WTC11 (cell line): ENCODE results near the gene RASSF1. TPM values are rescaled to one million over a fixed set of nuclear protein-coding genes. Genes with fewer than 3 reads are reported as not detected.

Experiments
- ATF1 ChIP-seq: sonication (generic); formaldehyde crosslinking; IDR thresholded peaks from 2 replicates; pipeline ENCODE4 v1.8.1; 2023; ENCODE audit warnings: mild to moderate bottlenecking, moderate library complexity, missing genetic modification reagents
- CREM ChIP-seq: sonication (generic); formaldehyde crosslinking; IDR thresholded peaks from 2 replicates; pipeline ENCODE4 v1.8.1; 2022; ENCODE audit warnings: mild to moderate bottlenecking, missing genetic modification reagents, moderate library complexity
- ELF4 ChIP-seq: sonication (generic); formaldehyde crosslinking; IDR thresholded peaks from 2 replicates; pipeline ENCODE4 v1.8.1; 2022; ENCODE audit warnings: low read depth, mild to moderate bottlenecking, moderate library complexity, missing genetic modification reagents
- JUN ChIP-seq: sonication (generic); formaldehyde crosslinking; IDR thresholded peaks from 2 replicates; pipeline ENCODE4 v1.8.0; 2023; ENCODE audit warnings: mild to moderate bottlenecking, missing genetic modification reagents
- MYBL2 ChIP-seq: sonication (generic); formaldehyde crosslinking; IDR thresholded peaks from 2 replicates; pipeline ENCODE4 v1.8.1; 2023; ENCODE audit warnings: mild to moderate bottlenecking, moderate library complexity, missing genetic modification reagents
- NFATC4 ChIP-seq: fragments of 250-450 bp; sonication (Bioruptor Pico); IDR thresholded peaks from 2 replicates; pipeline ENCODE4 v1.9.0; 2021; ENCODE audit warnings: mild to moderate bottlenecking
- NFE2L1 ChIP-seq: sonication (generic); formaldehyde crosslinking; IDR thresholded peaks from 2 replicates; pipeline ENCODE4 v1.8.1; 2023; ENCODE audit warnings: missing genetic modification reagents
- OVOL2 ChIP-seq: fragments of 250-450 bp; sonication (Bioruptor Pico); IDR thresholded peaks from 2 replicates; pipeline ENCODE4 v1.9.0; 2021; ENCODE audit warnings: mild to moderate bottlenecking, borderline replicate concordance
- SOX15 ChIP-seq: fragments of 250-450 bp; sonication (Bioruptor Pico); IDR thresholded peaks from 2 replicates; pipeline ENCODE4 v1.9.0; 2021; ENCODE audit warnings: mild to moderate bottlenecking
- TEAD1 ChIP-seq: sonication (generic); formaldehyde crosslinking; IDR thresholded peaks from 2 replicates; pipeline ENCODE4 v1.8.0; 2022; ENCODE audit warnings: mild to moderate bottlenecking, missing genetic modification reagents
- TEAD4 ChIP-seq: sonication (generic); formaldehyde crosslinking; IDR thresholded peaks from 2 replicates; pipeline ENCODE4 v1.8.0; 2022; ENCODE audit warnings: mild to moderate bottlenecking, missing genetic modification reagents
- ZNF121 ChIP-seq: sonication (generic); formaldehyde crosslinking; IDR thresholded peaks from 2 replicates; pipeline ENCODE4 v1.8.0; 2023; ENCODE audit warnings: missing genetic modification reagents
- ZNF219 ChIP-seq: sonication (generic); formaldehyde crosslinking; IDR thresholded peaks from 2 replicates; pipeline ENCODE4 v1.8.0; 2023; ENCODE audit warnings: missing genetic modification reagents, mild to moderate bottlenecking, borderline replicate concordance
- ZNF416 ChIP-seq: fragments of 250-450 bp; sonication (Bioruptor Pico); IDR thresholded peaks from 2 replicates; pipeline ENCODE4 v1.9.0; 2021; ENCODE audit warnings: mild to moderate bottlenecking, inconsistent platforms
- total RNA-seq: library from RNA; stranded (reverse); gene quantifications from 3 replicates; pipeline ENCODE4 v1.2.3, GENCODE V29; 2021
- TF ChIP-seq, protein P1 (sequence below): sonication (generic); formaldehyde crosslinking; IDR thresholded peaks from 2 replicates; pipeline ENCODE4 v1.8.1; 2023; ENCODE audit warnings: mild to moderate bottlenecking, missing genetic modification reagents
- TF ChIP-seq, protein P2 (sequence below): fragments of 250-450 bp; sonication (Bioruptor Pico); IDR thresholded peaks from 2 replicates; pipeline ENCODE4 v1.9.0; 2021; ENCODE audit warnings: mild to moderate bottlenecking
- TF ChIP-seq, protein P3 (sequence below): fragments of 250-450 bp; sonication (Bioruptor Pico); IDR thresholded peaks from 2 replicates; pipeline ENCODE4 v2.1.2; 2022; ENCODE audit warnings: mild to moderate bottlenecking, moderate library complexity
- TF ChIP-seq, protein P4 (sequence below): fragments of 250-450 bp; sonication (Bioruptor Pico); IDR thresholded peaks from 2 replicates; pipeline ENCODE4 v1.9.0; 2021; ENCODE audit warnings: mild to moderate bottlenecking, borderline replicate concordance
- TF ChIP-seq, protein P5 (sequence below): sonication (generic); formaldehyde crosslinking; IDR thresholded peaks from 2 replicates; pipeline ENCODE4 v1.8.0; 2022; ENCODE audit warnings: mild to moderate bottlenecking, missing genetic modification reagents
- TF ChIP-seq, protein P6 (sequence below): fragments of 250-450 bp; sonication (Bioruptor Pico); IDR thresholded peaks from 2 replicates; pipeline ENCODE4 v1.9.0; 2021; ENCODE audit warnings: mild to moderate bottlenecking
- TF ChIP-seq, protein P7 (sequence below): fragments of 250-450 bp; sonication (Bioruptor Pico); IDR thresholded peaks from 2 replicates; pipeline ENCODE4 v1.9.0; 2021; ENCODE audit warnings: moderate library complexity, mild to moderate bottlenecking, inconsistent platforms, borderline replicate concordance
- TF ChIP-seq, protein P8 (sequence below): sonication (generic); formaldehyde crosslinking; IDR thresholded peaks from 2 replicates; pipeline ENCODE4 v1.8.0; 2022; ENCODE audit warnings: mild to moderate bottlenecking, missing genetic modification reagents
- TF ChIP-seq, protein P9 (sequence below): sonication (generic); formaldehyde crosslinking; IDR thresholded peaks from 2 replicates; pipeline ENCODE4 v1.8.0; 2023; ENCODE audit warnings: missing genetic modification reagents
- TF ChIP-seq, protein P10 (sequence below): sonication (generic); formaldehyde crosslinking; IDR thresholded peaks from 2 replicates; pipeline ENCODE4 v1.8.1; 2023; ENCODE audit warnings: mild to moderate bottlenecking, missing genetic modification reagents, moderate library complexity

RASSF1 gene
- total RNA-seq, 1 experiment from 2014 or later: 14.5 TPM

DNA sequence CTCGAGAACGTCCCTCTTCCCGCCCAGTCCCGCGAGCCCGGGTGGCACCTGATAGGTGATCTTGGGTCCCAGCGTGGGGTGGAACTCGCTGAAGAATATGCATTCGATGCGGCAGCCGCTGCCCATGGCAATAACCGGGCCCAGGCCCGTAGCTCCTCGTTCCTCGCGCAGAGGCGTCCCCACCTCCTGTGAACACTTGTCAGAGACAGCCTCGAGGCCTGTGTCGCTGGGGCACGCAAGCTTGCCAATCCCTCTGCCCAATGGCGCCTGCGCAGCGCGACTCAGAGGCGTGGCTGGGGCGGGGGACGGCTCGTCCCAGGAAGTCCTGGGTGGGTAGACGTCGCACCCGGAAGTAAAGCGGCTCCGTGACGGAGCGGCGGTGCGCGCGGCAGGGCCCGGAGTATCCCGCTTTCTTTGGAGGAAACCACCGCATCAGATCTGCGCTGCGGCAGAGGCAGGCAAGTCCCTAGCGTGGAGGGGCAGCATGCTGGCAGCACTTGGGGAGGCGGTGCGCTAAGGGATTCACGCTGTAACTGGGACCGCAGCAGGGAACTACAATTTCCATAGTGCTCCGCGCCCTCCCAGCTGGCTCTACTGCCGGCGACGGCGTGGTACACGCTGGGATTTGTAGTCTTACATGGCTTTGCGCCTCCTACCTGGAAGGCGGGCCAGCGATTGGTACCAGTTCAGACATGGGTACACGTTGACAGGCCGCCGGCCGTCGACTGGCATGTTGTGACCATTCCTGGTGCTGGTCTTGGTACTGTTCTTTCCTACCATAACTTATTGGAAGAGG is 10.1 kb upstream of the RASSF1 start, which contains the start of the genes CYB561D2 and NPRL2 (continued):
- TF ChIP-seq, protein P1, sequence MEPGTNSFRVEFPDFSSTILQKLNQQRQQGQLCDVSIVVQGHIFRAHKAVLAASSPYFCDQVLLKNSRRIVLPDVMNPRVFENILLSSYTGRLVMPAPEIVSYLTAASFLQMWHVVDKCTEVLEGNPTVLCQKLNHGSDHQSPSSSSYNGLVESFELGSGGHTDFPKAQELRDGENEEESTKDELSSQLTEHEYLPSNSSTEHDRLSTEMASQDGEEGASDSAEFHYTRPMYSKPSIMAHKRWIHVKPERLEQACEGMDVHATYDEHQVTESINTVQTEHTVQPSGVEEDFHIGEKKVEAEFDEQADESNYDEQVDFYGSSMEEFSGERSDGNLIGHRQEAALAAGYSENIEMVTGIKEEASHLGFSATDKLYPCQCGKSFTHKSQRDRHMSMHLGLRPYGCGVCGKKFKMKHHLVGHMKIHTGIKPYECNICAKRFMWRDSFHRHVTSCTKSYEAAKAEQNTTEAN (CRISPR knock-in tag): no peak
- TF ChIP-seq ZNF219 (CRISPR knock-in tag) (no peak), CREM (CRISPR knock-in tag) (peak; percentile 66; the same call in 1 of the 2 replicates), SOX15 (CRISPR knock-in tag) (no peak), ZNF416 (no peak), MYBL2 (CRISPR knock-in tag) (no peak), TEAD1 (peak; percentile 94), OVOL2 (CRISPR knock-in tag) (no peak), ATF1 (no peak; the same call in 1 of the 2 replicates), ELF4 (no peak), ZNF121 (CRISPR knock-in tag) (no peak; the same call in 1 of the 2 replicates), TEAD4 (CRISPR knock-in tag) (0 out of 2 replicates have a peak, but pooled peaks have one; percentile 60), NFE2L1 (CRISPR knock-in tag) (peak; percentile 88; the same call in 1 of the 2 replicates), NFATC4 (no peak), JUN (CRISPR knock-in tag) (peak; percentile 95)
- TF ChIP-seq, protein P2, sequence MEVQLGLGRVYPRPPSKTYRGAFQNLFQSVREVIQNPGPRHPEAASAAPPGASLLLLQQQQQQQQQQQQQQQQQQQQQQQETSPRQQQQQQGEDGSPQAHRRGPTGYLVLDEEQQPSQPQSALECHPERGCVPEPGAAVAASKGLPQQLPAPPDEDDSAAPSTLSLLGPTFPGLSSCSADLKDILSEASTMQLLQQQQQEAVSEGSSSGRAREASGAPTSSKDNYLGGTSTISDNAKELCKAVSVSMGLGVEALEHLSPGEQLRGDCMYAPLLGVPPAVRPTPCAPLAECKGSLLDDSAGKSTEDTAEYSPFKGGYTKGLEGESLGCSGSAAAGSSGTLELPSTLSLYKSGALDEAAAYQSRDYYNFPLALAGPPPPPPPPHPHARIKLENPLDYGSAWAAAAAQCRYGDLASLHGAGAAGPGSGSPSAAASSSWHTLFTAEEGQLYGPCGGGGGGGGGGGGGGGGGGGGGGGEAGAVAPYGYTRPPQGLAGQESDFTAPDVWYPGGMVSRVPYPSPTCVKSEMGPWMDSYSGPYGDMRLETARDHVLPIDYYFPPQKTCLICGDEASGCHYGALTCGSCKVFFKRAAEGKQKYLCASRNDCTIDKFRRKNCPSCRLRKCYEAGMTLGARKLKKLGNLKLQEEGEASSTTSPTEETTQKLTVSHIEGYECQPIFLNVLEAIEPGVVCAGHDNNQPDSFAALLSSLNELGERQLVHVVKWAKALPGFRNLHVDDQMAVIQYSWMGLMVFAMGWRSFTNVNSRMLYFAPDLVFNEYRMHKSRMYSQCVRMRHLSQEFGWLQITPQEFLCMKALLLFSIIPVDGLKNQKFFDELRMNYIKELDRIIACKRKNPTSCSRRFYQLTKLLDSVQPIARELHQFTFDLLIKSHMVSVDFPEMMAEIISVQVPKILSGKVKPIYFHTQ (CRISPR knock-in tag): no peak
- TF ChIP-seq, protein P3, sequence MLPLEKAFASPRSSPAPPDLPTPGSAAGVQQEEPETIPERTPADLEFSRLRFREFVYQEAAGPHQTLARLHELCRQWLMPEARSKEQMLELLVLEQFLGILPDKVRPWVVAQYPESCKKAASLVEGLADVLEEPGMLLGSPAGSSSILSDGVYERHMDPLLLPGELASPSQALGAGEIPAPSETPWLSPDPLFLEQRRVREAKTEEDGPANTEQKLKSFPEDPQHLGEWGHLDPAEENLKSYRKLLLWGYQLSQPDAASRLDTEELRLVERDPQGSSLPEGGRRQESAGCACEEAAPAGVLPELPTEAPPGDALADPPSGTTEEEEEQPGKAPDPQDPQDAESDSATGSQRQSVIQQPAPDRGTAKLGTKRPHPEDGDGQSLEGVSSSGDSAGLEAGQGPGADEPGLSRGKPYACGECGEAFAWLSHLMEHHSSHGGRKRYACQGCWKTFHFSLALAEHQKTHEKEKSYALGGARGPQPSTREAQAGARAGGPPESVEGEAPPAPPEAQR (CRISPR knock-in tag): no peak
- TF ChIP-seq, protein P4, sequence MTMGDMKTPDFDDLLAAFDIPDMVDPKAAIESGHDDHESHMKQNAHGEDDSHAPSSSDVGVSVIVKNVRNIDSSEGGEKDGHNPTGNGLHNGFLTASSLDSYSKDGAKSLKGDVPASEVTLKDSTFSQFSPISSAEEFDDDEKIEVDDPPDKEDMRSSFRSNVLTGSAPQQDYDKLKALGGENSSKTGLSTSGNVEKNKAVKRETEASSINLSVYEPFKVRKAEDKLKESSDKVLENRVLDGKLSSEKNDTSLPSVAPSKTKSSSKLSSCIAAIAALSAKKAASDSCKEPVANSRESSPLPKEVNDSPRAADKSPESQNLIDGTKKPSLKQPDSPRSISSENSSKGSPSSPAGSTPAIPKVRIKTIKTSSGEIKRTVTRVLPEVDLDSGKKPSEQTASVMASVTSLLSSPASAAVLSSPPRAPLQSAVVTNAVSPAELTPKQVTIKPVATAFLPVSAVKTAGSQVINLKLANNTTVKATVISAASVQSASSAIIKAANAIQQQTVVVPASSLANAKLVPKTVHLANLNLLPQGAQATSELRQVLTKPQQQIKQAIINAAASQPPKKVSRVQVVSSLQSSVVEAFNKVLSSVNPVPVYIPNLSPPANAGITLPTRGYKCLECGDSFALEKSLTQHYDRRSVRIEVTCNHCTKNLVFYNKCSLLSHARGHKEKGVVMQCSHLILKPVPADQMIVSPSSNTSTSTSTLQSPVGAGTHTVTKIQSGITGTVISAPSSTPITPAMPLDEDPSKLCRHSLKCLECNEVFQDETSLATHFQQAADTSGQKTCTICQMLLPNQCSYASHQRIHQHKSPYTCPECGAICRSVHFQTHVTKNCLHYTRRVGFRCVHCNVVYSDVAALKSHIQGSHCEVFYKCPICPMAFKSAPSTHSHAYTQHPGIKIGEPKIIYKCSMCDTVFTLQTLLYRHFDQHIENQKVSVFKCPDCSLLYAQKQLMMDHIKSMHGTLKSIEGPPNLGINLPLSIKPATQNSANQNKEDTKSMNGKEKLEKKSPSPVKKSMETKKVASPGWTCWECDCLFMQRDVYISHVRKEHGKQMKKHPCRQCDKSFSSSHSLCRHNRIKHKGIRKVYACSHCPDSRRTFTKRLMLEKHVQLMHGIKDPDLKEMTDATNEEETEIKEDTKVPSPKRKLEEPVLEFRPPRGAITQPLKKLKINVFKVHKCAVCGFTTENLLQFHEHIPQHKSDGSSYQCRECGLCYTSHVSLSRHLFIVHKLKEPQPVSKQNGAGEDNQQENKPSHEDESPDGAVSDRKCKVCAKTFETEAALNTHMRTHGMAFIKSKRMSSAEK (CRISPR knock-in tag): no peak
- TF ChIP-seq, protein P5, sequence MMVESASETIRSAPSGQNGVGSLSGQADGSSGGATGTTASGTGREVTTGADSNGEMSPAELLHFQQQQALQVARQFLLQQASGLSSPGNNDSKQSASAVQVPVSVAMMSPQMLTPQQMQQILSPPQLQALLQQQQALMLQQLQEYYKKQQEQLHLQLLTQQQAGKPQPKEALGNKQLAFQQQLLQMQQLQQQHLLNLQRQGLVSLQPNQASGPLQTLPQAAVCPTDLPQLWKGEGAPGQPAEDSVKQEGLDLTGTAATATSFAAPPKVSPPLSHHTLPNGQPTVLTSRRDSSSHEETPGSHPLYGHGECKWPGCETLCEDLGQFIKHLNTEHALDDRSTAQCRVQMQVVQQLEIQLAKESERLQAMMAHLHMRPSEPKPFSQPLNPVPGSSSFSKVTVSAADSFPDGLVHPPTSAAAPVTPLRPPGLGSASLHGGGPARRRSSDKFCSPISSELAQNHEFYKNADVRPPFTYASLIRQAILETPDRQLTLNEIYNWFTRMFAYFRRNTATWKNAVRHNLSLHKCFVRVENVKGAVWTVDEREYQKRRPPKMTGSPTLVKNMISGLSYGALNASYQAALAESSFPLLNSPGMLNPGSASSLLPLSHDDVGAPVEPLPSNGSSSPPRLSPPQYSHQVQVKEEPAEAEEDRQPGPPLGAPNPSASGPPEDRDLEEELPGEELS (CRISPR knock-in tag): peak; percentile 91
- TF ChIP-seq, protein P6, sequence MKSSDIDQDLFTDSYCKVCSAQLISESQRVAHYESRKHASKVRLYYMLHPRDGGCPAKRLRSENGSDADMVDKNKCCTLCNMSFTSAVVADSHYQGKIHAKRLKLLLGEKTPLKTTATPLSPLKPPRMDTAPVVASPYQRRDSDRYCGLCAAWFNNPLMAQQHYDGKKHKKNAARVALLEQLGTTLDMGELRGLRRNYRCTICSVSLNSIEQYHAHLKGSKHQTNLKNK: no peak
- TF ChIP-seq, protein P7, sequence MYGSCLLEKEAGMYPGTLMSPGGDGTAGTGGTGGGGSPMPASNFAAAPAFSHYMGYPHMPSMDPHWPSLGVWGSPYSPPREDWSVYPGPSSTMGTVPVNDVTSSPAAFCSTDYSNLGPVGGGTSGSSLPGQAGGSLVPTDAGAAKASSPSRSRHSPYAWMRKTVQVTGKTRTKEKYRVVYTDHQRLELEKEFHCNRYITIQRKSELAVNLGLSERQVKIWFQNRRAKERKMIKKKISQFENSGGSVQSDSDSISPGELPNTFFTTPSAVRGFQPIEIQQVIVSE (CRISPR knock-in tag): no peak
- TF ChIP-seq, protein P8, sequence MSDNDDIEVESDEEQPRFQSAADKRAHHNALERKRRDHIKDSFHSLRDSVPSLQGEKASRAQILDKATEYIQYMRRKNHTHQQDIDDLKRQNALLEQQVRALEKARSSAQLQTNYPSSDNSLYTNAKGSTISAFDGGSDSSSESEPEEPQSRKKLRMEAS (CRISPR knock-in tag): peak; percentile 98
- TF ChIP-seq, protein P9, sequence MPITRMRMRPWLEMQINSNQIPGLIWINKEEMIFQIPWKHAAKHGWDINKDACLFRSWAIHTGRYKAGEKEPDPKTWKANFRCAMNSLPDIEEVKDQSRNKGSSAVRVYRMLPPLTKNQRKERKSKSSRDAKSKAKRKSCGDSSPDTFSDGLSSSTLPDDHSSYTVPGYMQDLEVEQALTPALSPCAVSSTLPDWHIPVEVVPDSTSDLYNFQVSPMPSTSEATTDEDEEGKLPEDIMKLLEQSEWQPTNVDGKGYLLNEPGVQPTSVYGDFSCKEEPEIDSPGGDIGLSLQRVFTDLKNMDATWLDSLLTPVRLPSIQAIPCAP: peak; percentile 96
- TF ChIP-seq, protein P10, sequence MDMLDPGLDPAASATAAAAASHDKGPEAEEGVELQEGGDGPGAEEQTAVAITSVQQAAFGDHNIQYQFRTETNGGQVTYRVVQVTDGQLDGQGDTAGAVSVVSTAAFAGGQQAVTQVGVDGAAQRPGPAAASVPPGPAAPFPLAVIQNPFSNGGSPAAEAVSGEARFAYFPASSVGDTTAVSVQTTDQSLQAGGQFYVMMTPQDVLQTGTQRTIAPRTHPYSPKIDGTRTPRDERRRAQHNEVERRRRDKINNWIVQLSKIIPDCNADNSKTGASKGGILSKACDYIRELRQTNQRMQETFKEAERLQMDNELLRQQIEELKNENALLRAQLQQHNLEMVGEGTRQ (CRISPR knock-in tag): peak; percentile 42
